ENCODE results near the gene ARID2.

ARID2 gene

DNA sequence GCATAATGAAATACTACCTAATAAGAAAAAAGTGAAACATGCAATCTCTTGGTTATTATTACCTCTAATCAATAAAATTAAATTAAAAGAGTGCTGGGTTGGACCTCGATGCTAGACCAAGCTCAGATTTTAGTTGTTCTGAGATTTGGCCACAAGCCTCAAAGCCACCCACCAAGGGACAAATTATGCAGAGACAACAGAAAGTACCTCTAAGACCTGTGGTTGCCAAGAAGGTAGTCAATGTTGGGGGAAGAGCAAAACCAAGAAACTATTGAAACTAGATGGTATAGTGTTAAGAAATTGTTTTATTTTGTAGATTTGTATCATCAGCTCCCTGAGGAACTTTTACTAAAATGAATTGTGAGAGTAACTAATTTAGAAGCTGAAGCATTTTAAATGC is 43.8 kb upstream of the ARID2 start:
- Histone ChIP-seq H3K36me3 (ENCODE audit: insufficient read depth, low read length) (no peaks in the 10 kb centered on the region), H3K4me3 (ENCODE audit: low read depth, low read length, poor library complexity, severe bottlenecking) (no peak overlapping the region), H3K9me3 (ENCODE audit: low read length) (no peaks in the 10 kb centered on the region), H3K79me2 (ENCODE audit: insufficient read depth, low read length) (no peaks in the 10 kb centered on the region), H3K27me3 (ENCODE audit: insufficient read depth, low read length) (no peaks in the 10 kb centered on the region), H3K9ac (ENCODE audit: low read length) (no peak overlapping the region), H4K20me1 (ENCODE audit: insufficient read depth, low read length) (no peaks in the 10 kb centered on the region), H3F3A (ENCODE audit: insufficient read depth, low read length) (no peaks in the 10 kb centered on the region), H3K9me2 (ENCODE audit: low read depth, low read length) (no peaks in the 10 kb centered on the region), H3K4me1 (ENCODE audit: insufficient read depth, low read length, severe bottlenecking) (no peaks in the 10 kb centered on the region), H3K27ac (ENCODE audit: low read depth, low read length, poor library complexity, severe bottlenecking) (no peak overlapping the region), H3K4me2 (ENCODE audit: low read length) (no peak overlapping the region), H2AFZ (ENCODE audit: low read length) (no peak overlapping the region)
- TF ChIP-seq, protein P1, sequence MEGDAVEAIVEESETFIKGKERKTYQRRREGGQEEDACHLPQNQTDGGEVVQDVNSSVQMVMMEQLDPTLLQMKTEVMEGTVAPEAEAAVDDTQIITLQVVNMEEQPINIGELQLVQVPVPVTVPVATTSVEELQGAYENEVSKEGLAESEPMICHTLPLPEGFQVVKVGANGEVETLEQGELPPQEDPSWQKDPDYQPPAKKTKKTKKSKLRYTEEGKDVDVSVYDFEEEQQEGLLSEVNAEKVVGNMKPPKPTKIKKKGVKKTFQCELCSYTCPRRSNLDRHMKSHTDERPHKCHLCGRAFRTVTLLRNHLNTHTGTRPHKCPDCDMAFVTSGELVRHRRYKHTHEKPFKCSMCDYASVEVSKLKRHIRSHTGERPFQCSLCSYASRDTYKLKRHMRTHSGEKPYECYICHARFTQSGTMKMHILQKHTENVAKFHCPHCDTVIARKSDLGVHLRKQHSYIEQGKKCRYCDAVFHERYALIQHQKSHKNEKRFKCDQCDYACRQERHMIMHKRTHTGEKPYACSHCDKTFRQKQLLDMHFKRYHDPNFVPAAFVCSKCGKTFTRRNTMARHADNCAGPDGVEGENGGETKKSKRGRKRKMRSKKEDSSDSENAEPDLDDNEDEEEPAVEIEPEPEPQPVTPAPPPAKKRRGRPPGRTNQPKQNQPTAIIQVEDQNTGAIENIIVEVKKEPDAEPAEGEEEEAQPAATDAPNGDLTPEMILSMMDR (IDR thresholded peaks at IDR 0.05; ENCODE audit: low read length): no peak
- TF ChIP-seq EZH2 (IDR thresholded peaks at IDR 0.05; ENCODE audit: borderline replicate concordance, low read length): no peak

GRCh38 chr12:45687081-45688015 is 42.2 kb upstream of the ARID2 start:
- no peaks in the 10 kb centered on the region for H3K27me3 ChIP-seq (ENCODE audit: insufficient read depth, low read length)
- no peak overlapping the region for H3K4me3 ChIP-seq (ENCODE audit: low read depth, low read length, poor library complexity, severe bottlenecking)
- no peaks in the 10 kb centered on the region for H3F3A ChIP-seq (ENCODE audit: insufficient read depth, low read length)
- H3K9ac ChIP-seq (ENCODE audit: low read length): no peak overlapping the region
- no peaks in the 10 kb centered on the region for H4K20me1 ChIP-seq (ENCODE audit: insufficient read depth, low read length)
- H3K4me2 ChIP-seq (ENCODE audit: low read length): no peak overlapping the region
- no peak overlapping the region for H2AFZ ChIP-seq (ENCODE audit: low read length)
- TF ChIP-seq EZH2 (IDR thresholded peaks at IDR 0.05; ENCODE audit: borderline replicate concordance, low read length): no peak
- TF ChIP-seq, protein P1 (IDR thresholded peaks at IDR 0.05; ENCODE audit: low read length): no peak
- H3K79me2 ChIP-seq (ENCODE audit: insufficient read depth, low read length): no peaks in the 10 kb centered on the region
- H3K27ac ChIP-seq (ENCODE audit: low read depth, low read length, poor library complexity, severe bottlenecking): no peak overlapping the region
- H3K36me3 ChIP-seq (ENCODE audit: insufficient read depth, low read length): no peaks in the 10 kb centered on the region
- H3K4me1 ChIP-seq (ENCODE audit: insufficient read depth, low read length, severe bottlenecking): no peaks in the 10 kb centered on the region
- no peaks in the 10 kb centered on the region for H3K9me3 ChIP-seq (ENCODE audit: low read length)
- no peaks in the 10 kb centered on the region for H3K9me2 ChIP-seq (ENCODE audit: low read depth, low read length)

DNA sequence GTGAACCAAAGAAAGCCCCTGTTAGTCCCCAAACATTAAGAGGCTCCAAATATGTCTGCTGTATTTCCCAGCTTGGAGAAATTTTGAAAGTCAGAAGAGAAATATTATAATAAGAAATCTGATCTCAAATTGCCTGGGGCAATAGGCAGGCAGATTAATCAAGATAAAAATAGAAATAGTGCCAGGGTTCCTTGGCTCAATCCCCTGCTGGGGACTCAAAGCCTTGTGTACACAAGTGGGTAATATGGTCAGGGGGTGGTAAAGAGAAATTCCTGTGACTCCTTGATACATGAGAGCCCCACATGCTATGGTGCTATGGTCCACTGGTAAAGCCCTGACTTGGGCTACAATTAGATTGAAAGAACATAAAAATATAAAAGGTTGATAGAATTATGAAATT is 41.3 kb upstream of the ARID2 start:
- no peak overlapping the region for H3K27ac ChIP-seq (ENCODE audit: low read depth, low read length, poor library complexity, severe bottlenecking)
- H3K79me2 ChIP-seq (ENCODE audit: insufficient read depth, low read length): no peaks in the 10 kb centered on the region
- TF ChIP-seq, protein P1 (IDR thresholded peaks at IDR 0.05; ENCODE audit: low read length): no peak
- no peak for TF ChIP-seq EZH2 (IDR thresholded peaks at IDR 0.05; ENCODE audit: borderline replicate concordance, low read length)
- H4K20me1 ChIP-seq (ENCODE audit: insufficient read depth, low read length): no peaks in the 10 kb centered on the region
- no peaks in the 10 kb centered on the region for H3K4me1 ChIP-seq (ENCODE audit: insufficient read depth, low read length, severe bottlenecking)
- H3F3A ChIP-seq (ENCODE audit: insufficient read depth, low read length): no peaks in the 10 kb centered on the region
- no peaks in the 10 kb centered on the region for H3K36me3 ChIP-seq (ENCODE audit: insufficient read depth, low read length)
- no peaks in the 10 kb centered on the region for H3K27me3 ChIP-seq (ENCODE audit: insufficient read depth, low read length)
- H3K9ac ChIP-seq (ENCODE audit: low read length): no peak overlapping the region
- H3K9me2 ChIP-seq (ENCODE audit: low read depth, low read length): no peaks in the 10 kb centered on the region
- H3K4me2 ChIP-seq (ENCODE audit: low read length): no peak overlapping the region
- H2AFZ ChIP-seq (ENCODE audit: low read length): no peak overlapping the region
- H3K9me3 ChIP-seq (ENCODE audit: low read length): no peaks in the 10 kb centered on the region
- H3K4me3 ChIP-seq (ENCODE audit: low read depth, low read length, poor library complexity, severe bottlenecking): no peak overlapping the region

All from OCI-LY1 (cell line).